Measurements from ENCODE around the gene TBC1D16. TPM values are rescaled to one million over a fixed set of nuclear protein-coding genes. Genes with fewer than 3 reads are reported as not detected.
A peak's percentile ranks its signal among the peaks of the same experiment; 100 is the strongest.
"Not testable (repeated sequence)": the region's sequence is repeated elsewhere in the genome, so short reads cannot be mapped to it uniquely, and the experiment has no call there.

The TBC1D16 gene
- total RNA-seq, 1 donor from 2014 or later = 46.9 TPM

- ATAC-seq (no peak), DNase-seq (ENCODE audit: low spot score) (no peak)
- intact Hi-C loops (cut with DNase I) = no loop called here
These were observed 19.9 kb upstream of the TBC1D16 start for GRCh38 chr17:80055597-80055996.

- intact Hi-C loops (cut with DNase I) = no loop called here
- ATAC-seq (peak; percentile 77), DNase-seq (ENCODE audit: low spot score) (no peak)
These were observed 17.4 kb upstream of the TBC1D16 start for GRCh38 chr17:80053102-80053501.

- ATAC-seq = no peak
- intact Hi-C loops (cut with DNase I) = no loop called here
These were observed 16.0 kb upstream of the TBC1D16 start for GRCh38 chr17:80051681-80052080.

GRCh38 chr17:80050706-80051105, 15.0 kb upstream of the TBC1D16 start:
- ATAC-seq (no peak), DNase-seq (ENCODE audit: low spot score) (no peak)
- intact Hi-C loops (cut with DNase I) = no loop called here

More at GRCh38 chr17:80051681-80052080, 16.0 kb upstream of the TBC1D16 start:
- DNase-seq (ENCODE audit: low spot score) = no peak

- no peak for DNase-seq (ENCODE audit: low spot score)
- no peak for ATAC-seq
- intact Hi-C loops (cut with DNase I) = no loop called here
These were observed 14.3 kb upstream of the TBC1D16 start for GRCh38 chr17:80049986-80050385.

GRCh38 chr17:80047176-80047575, 11.5 kb upstream of the TBC1D16 start:
- no peak for DNase-seq (ENCODE audit: low spot score)
- ATAC-seq = no peak
- intact Hi-C loops (cut with DNase I) = no loop called here

- ATAC-seq; DNase-seq (ENCODE audit: low spot score); intact Hi-C loops (cut with DNase I): not testable (repeated sequence)
These were observed 11.0 kb upstream of the TBC1D16 start for GRCh38 chr17:80046709-80047108.

- intact Hi-C loops (cut with DNase I) = no loop called here
- ATAC-seq (no peak), DNase-seq (ENCODE audit: low spot score) (no peak)
These were observed 10.0 kb upstream of the TBC1D16 start for GRCh38 chr17:80045703-80046102.

GRCh38 chr17:80043963-80044362, 8.3 kb upstream of the TBC1D16 start:
- intact Hi-C loops (cut with DNase I) = no loop called here
- no peak for DNase-seq (ENCODE audit: low spot score)
- no peak for ATAC-seq

GRCh38 chr17:80036715-80037477, 1.2 kb upstream of the TBC1D16 start:
- intact Hi-C loops (cut with DNase I) = no loop called here
- DNase-seq (ENCODE audit: low spot score) = no peak
- ATAC-seq = peak; percentile 15

- intact Hi-C loops (cut with DNase I) = no loop called here
These were observed 454 bp upstream of the TBC1D16 start, which contains the start of gene CCDC40 for GRCh38 chr17:80035937-80036714. Gene CCDC40, plus strand, starts transcription at chr17:80036642. Its CDS starts 21 bp downstream, at chr17:80036663.

GRCh38 chr17:80034791-80035686, 633 bp downstream of the TBC1D16 start:
- intact Hi-C loops (cut with DNase I) = no loop called here
- ATAC-seq (no peak), DNase-seq (ENCODE audit: low spot score) (no peak)

More at GRCh38 chr17:80035937-80036714, 454 bp upstream of the TBC1D16 start, which contains the start of gene CCDC40:
- ATAC-seq (peak; percentile 94), DNase-seq (ENCODE audit: low spot score) (peak; percentile 92)

- intact Hi-C loops (cut with DNase I) = no loop called here
- DNase-seq (ENCODE audit: low spot score) = no peak
- no peak for ATAC-seq
These were observed 1.8 kb downstream of the TBC1D16 start for GRCh38 chr17:80033840-80034239.

GRCh38 chr17:80032614-80033171, 3.0 kb downstream of the TBC1D16 start:
- intact Hi-C loops (cut with DNase I) = no loop called here
- DNase-seq (ENCODE audit: low spot score) (no peak), ATAC-seq (no peak)

- intact Hi-C loops (cut with DNase I) = no loop called here
- DNase-seq (ENCODE audit: low spot score) (no peak), ATAC-seq (no peak)
These were observed 3.8 kb downstream of the TBC1D16 start for GRCh38 chr17:80031691-80032430.

GRCh38 chr17:80030730-80031410, 4.8 kb downstream of the TBC1D16 start:
- intact Hi-C loops (cut with DNase I) = no loop called here
- ATAC-seq (no peak), DNase-seq (ENCODE audit: low spot score) (no peak)

- intact Hi-C loops (cut with DNase I) = no loop called here
- DNase-seq (ENCODE audit: low spot score) (peak; percentile 91), ATAC-seq (peak; percentile 90)
These were observed 6.3 kb downstream of the TBC1D16 start for GRCh38 chr17:80029258-80029974.
